Measurements from ENCODE around the gene FOXP1. TPM values are rescaled to one million over a fixed set of nuclear protein-coding genes. Genes with fewer than 3 reads are reported as not detected.

The FOXP1 gene
- total and polyA plus RNA-seq, 4 donors = 4.9 to 35.4 (median 32.0) TPM

- no peak for TF ChIP-seq GABPA (IDR thresholded peaks at IDR 0.05 in 1 of 2, conservative IDR thresholded peaks at IDR 0.05 in 1 of 2)
- no peak for TF ChIP-seq JUND (IDR thresholded peaks at IDR 0.05)
- no peak for TF ChIP-seq RAD21 (IDR thresholded peaks at IDR 0.05)
- no peak for TF ChIP-seq NR2F2 (IDR thresholded peaks at IDR 0.05)
- TF ChIP-seq TAF1 (conservative IDR thresholded peaks at IDR 0.05) = no peak
- no peak for TF ChIP-seq YY1 (IDR thresholded peaks at IDR 0.05)
- TF ChIP-seq ZBTB33 (IDR thresholded peaks at IDR 0.05) = no peak
Measured at GRCh38 chr3:70919091-70919490, 664.4 kb downstream of the FOXP1 start (continued).

- Histone ChIP-seq H3K27ac (ENCODE audit: low read depth in 1 of 2, low read length in 2 of 2) (no peak overlapping the region), H3K9ac (ENCODE audit: low read depth in 1 of 2, low read length in 2 of 2) (no peak overlapping the region), H3K4me1 (ENCODE audit: control insufficient read depth in 4 of 4, insufficient read depth in 4 of 4, low read length in 3 of 4) (no peaks in the 10 kb centered on the region), H3K27me3 (ENCODE audit: control insufficient read depth in 4 of 4, insufficient read depth in 4 of 4, low read length in 3 of 4) (no peaks in the 10 kb centered on the region), H3K4me3 (ENCODE audit: low read depth in 1 of 3, low read length in 3 of 3) (no peak overlapping the region), H3K36me3 (ENCODE audit: control insufficient read depth in 4 of 4, insufficient read depth in 3 of 4, low read depth in 1 of 4, low read length in 3 of 4) (no peaks in the 10 kb centered on the region), H3K9me3 (ENCODE audit: control insufficient read depth in 4 of 4, low read length in 3 of 4) (no peaks in the 10 kb centered on the region)
- no peak for DNase-seq (ENCODE audit: low spot score)
- 68% methylated on average over 4 of the region's 4 CpGs for WGBS
- TF ChIP-seq FOXA2 (IDR thresholded peaks at IDR 0.05) = no peak
Measured at GRCh38 chr3:70916375-70917055, 667.0 kb downstream of the FOXP1 start.

- H3K36me3 ChIP-seq (ENCODE audit: control insufficient read depth in 4 of 4, insufficient read depth in 3 of 4, low read depth in 1 of 4, low read length in 3 of 4) = no peaks in the 10 kb centered on the region
- no peak overlapping the region for H3K27ac ChIP-seq (ENCODE audit: low read depth in 1 of 2, low read length in 2 of 2)
- no peaks in the 10 kb centered on the region for H3K27me3 ChIP-seq (ENCODE audit: control insufficient read depth in 4 of 4, insufficient read depth in 4 of 4, low read length in 3 of 4)
- no peak overlapping the region for H3K9ac ChIP-seq (ENCODE audit: low read depth in 1 of 2, low read length in 2 of 2)
- no peak for DNase-seq (ENCODE audit: low spot score)
- TF ChIP-seq RXRA (IDR thresholded peaks at IDR 0.05) (no peak), RAD21 (IDR thresholded peaks at IDR 0.05) (no peak), SP1 (IDR thresholded peaks at IDR 0.05) (no peak), NR2F2 (IDR thresholded peaks at IDR 0.05) (no peak), FOXA2 (IDR thresholded peaks at IDR 0.05) (no peak), HNF4G (IDR thresholded peaks at IDR 0.05) (no peak), EGR1 (IDR thresholded peaks at IDR 0.05; ENCODE audit: low read depth in 2 of 2) (no peak), ZBTB33 (IDR thresholded peaks at IDR 0.05) (no peak), FOXA1 (IDR thresholded peaks at IDR 0.05) (no peak), YY1 (IDR thresholded peaks at IDR 0.05) (no peak), CTCF (IDR thresholded peaks at IDR 0.05; ENCODE audit: low read depth, low read length, missing input control) (no peak), JUND (IDR thresholded peaks at IDR 0.05) (no peak), GABPA (IDR thresholded peaks at IDR 0.05 in 1 of 2, conservative IDR thresholded peaks at IDR 0.05 in 1 of 2) (no peak), REST (IDR thresholded peaks at IDR 0.05) (no peak), TAF1 (conservative IDR thresholded peaks at IDR 0.05) (no peak), HNF4A (conservative IDR thresholded peaks at IDR 0.05) (no peak), MAX (IDR thresholded peaks at IDR 0.05) (no peak), ATF3 (IDR thresholded peaks at IDR 0.05) (no peak)
- H3K4me1 ChIP-seq (ENCODE audit: control insufficient read depth in 4 of 4, insufficient read depth in 4 of 4, low read length in 3 of 4) = no peaks in the 10 kb centered on the region
- WGBS = 95% methylated on average over 1 of the region's 1 CpG
- H3K9me3 ChIP-seq (ENCODE audit: control insufficient read depth in 4 of 4, low read length in 3 of 4) = no peaks in the 10 kb centered on the region
- no peak overlapping the region for H3K4me3 ChIP-seq (ENCODE audit: low read depth in 1 of 3, low read length in 3 of 3)
Measured at GRCh38 chr3:70914862-70915261, 668.7 kb downstream of the FOXP1 start.
